A549 (cell line): Measurements from ENCODE around the gene MMP11. TPM values are rescaled to one million over a fixed set of nuclear protein-coding genes. Genes with fewer than 3 reads are reported as not detected.

Source experiments
- ATAC-seq, 2 experiments: fragments of 200-7000 bp in 1 of 2; fragments of >200 bp in 1 of 2; cut with Nextera tagmentation in 1 of 2; cut with Tn5 transposase in 1 of 2; 3 replicates each; pipeline versions ENCODE4 v1.8.0 to v1.9.1; 2018 to 2020; ENCODE audit warnings: mild to moderate bottlenecking in 1 of 2, moderate library complexity in 1 of 2
- CTCF ChIA-PET: fragments of 300-600 bp; sonication (Branson Sonifier 250); formaldehyde crosslinking; extraction: SDS; loops from one replicate; lab custom pipeline; 2021; ENCODE audit warnings: antibody characterized with exemption, inconsistent platforms; lab: Yijun Ruan, JAX
- POLR2A ChIA-PET: fragments of 350-600 bp; formaldehyde crosslinking; extraction: SDS; loops from one replicate; lab custom pipeline; 2021; ENCODE audit warnings: antibody characterized with exemption, inconsistent platforms; lab: Yijun Ruan, JAX
- DNase-seq, 2 experiments: peaks; one replicate each; pipeline versions ENCODE4 v3.0.0 to v3.0.0-alpha.2; 2011 to 2016; ENCODE audit warnings: low read depth in 1 of 2, low spot score in 1 of 2
- FAIRE-seq: peaks from 2 replicates; lab custom pipeline; 2011; peaks lifted over from hg19 to GRCh38; lab: Jason Lieb, UNC
- H3K27ac ChIP-seq, 2 experiments: fragments of >200 bp; sonication (Bioruptor Twin); formaldehyde crosslinking; 3 replicates each; pipeline ENCODE4 v1.5.1; 2016 to 2017
- H3K4me1 ChIP-seq: fragments of >200 bp; sonication (Bioruptor Twin); formaldehyde crosslinking; 3 replicates; pipeline ENCODE4 v1.6.1; 2016
- H3K4me2 ChIP-seq: fragments of >200 bp; sonication (Bioruptor Twin); formaldehyde crosslinking; 3 replicates; pipeline ENCODE4 v1.6.1; 2016
- H3K4me3 ChIP-seq: fragments of >200 bp; sonication (Bioruptor Twin); formaldehyde crosslinking; 3 replicates; pipeline ENCODE4 v1.5.1; 2016
- H3K9me3 ChIP-seq: fragments of >200 bp; sonication (Bioruptor Twin); formaldehyde crosslinking; 3 replicates; pipeline ENCODE4 v1.6.1; 2016
- EHMT2 ChIP-seq: fragments of 200-600 bp; sonication (generic); IDR thresholded peaks from 2 replicates; pipeline ENCODE4 v1.6.1; 2016; ENCODE audit warnings: antibody characterized with exemption, low read depth, mild to moderate bottlenecking, moderate library complexity
- EP300 ChIP-seq, 2 experiments: fragments of >200 bp; sonication (Bioruptor Twin); formaldehyde crosslinking; IDR thresholded peaks; 2 replicates in 1 of 2; 3 replicates in 1 of 2; pipeline ENCODE4 v1.6.1; 2016 to 2017
- ESRRA ChIP-seq: fragments of 150-350 bp; IDR thresholded peaks from 2 replicates; pipeline ENCODE4 v1.6.1; 2014; ENCODE audit warnings: mild to moderate bottlenecking, low read length, borderline replicate concordance
- FOSL2 ChIP-seq, 2 experiments: fragments of 450-650 bp in 1 of 2; fragments of >200 bp in 1 of 2; sonication (Bioruptor Twin) in 1 of 2; formaldehyde crosslinking; IDR thresholded peaks; 2 replicates each; pipeline versions ENCODE4 v1.5.0 to v1.6.1; 2016 to 2020; ENCODE audit warnings: mild to moderate bottlenecking in 1 of 2, moderate library complexity in 1 of 2
- HDAC2 ChIP-seq: fragments of 200-600 bp; sonication (generic); IDR thresholded peaks from 2 replicates; pipeline ENCODE4 v1.6.1; 2016
- HOXB5 ChIP-seq: fragments of 250-450 bp; sonication (Bioruptor Pico); IDR thresholded peaks from 2 replicates; pipeline ENCODE4 v1.5.0; 2020; ENCODE audit warnings: mild to moderate bottlenecking, moderate library complexity
- MAFK ChIP-seq: fragments of 450-650 bp; IDR thresholded peaks from 2 replicates; pipeline ENCODE4 v1.6.1; 2014; ENCODE audit not compliant: partially characterized antibody
- MAZ ChIP-seq: fragments of 150-350 bp; IDR thresholded peaks from 2 replicates; pipeline ENCODE4 v1.6.1; 2014; ENCODE audit warnings: antibody characterized with exemption, low read depth, low read length, borderline replicate concordance
- MYC ChIP-seq: IDR thresholded peaks from 2 replicates; pipeline ENCODE4 v1.6.1; 2012; ENCODE audit warnings: mild to moderate bottlenecking, inconsistent platforms, low read length, improper control_type of control experiment, borderline replicate concordance
- NR3C1 ChIP-seq: fragments of >200 bp; sonication (Bioruptor Twin); formaldehyde crosslinking; IDR thresholded peaks from 3 replicates; pipeline ENCODE4 v1.6.1; 2017
- PBX3 ChIP-seq: IDR thresholded peaks from 2 replicates; pipeline ENCODE4 v1.6.1; 2012
- PHF8 ChIP-seq: fragments of 200-600 bp; sonication (generic); IDR thresholded peaks from 2 replicates; pipeline ENCODE4 v1.6.1; 2016; ENCODE audit warnings: low read depth, mild to moderate bottlenecking, antibody characterized with exemption, moderate library complexity, borderline replicate concordance
- POLR2A ChIP-seq: IDR thresholded peaks from 2 replicates; pipeline ENCODE4 v1.6.1; 2012; ENCODE audit warnings: mild to moderate bottlenecking, low read length
- POLR2AphosphoS2 ChIP-seq: conservative IDR thresholded peaks from 2 replicates; pipeline ENCODE4 v1.6.1; 2012; ENCODE audit warnings: low read length, improper control_type of control experiment, inconsistent platforms
- RARB ChIP-seq: fragments of 250-450 bp; sonication (Bioruptor Pico); IDR thresholded peaks from 2 replicates; pipeline ENCODE4 v1.8.0; 2021; ENCODE audit warnings: mild to moderate bottlenecking, moderate library complexity
- RFX5 ChIP-seq: fragments of 450-650 bp; IDR thresholded peaks from 2 replicates; pipeline ENCODE4 v1.7.1; 2014; ENCODE audit warnings: antibody characterized with exemption, mild to moderate bottlenecking, moderate library complexity
- SREBF2 ChIP-seq: fragments of 450-650 bp; IDR thresholded peaks from 2 replicates; pipeline ENCODE4 v1.6.1; 2014; ENCODE audit warnings: mild to moderate bottlenecking, moderate library complexity
- TP53 ChIP-seq: fragments of 250-450 bp; sonication (Bioruptor Pico); IDR thresholded peaks from 2 replicates; pipeline ENCODE4 v1.5.0; 2021; ENCODE audit warnings: mild to moderate bottlenecking, moderate library complexity
- ZC3H11A ChIP-seq: fragments of 450-650 bp; IDR thresholded peaks from 2 replicates; pipeline ENCODE4 v1.6.1; 2014; ENCODE audit warnings: antibody characterized with exemption, mild to moderate bottlenecking
- WGBS: methylation state at CpG from one replicate; pipeline ENCODE4 v1.1.6; 2017; ENCODE audit errors: missing lambda C conversion rate; 5-methylcytosine and 5-hydroxymethylcytosine counted together
- polyA plus RNA-seq, 4 experiments: library from polyadenylated mRNA; depleted of rRNA in 3 of 4; stranded (reverse); fragments of >200 nt; fragmentation: RNase III in 1 of 4; extraction: RNeasy Plus Mini Kit Qiagen cat#74134 plus additional on column Dnase treatment in 1 of 4; gene quantifications; 2 replicates in 3 of 4; 3 replicates in 1 of 4; pipeline ENCODE4 v1.2.3, GENCODE V29; 2011 to 2017
- TF ChIP-seq, protein P1 (sequence below): IDR thresholded peaks from 2 replicates; pipeline ENCODE4 v1.6.1; 2012
- TF ChIP-seq, protein P2 (sequence below): fragments of 450-650 bp; IDR thresholded peaks from 2 replicates; pipeline ENCODE4 v1.6.1; 2014; ENCODE audit warnings: antibody characterized with exemption
- TF ChIP-seq, protein P3 (sequence below): IDR thresholded peaks from 2 replicates; pipeline ENCODE4 v1.6.1; 2012; ENCODE audit warnings: low read depth, borderline replicate concordance

MMP11 gene
- polyA plus RNA-seq, 2 of the 4 experiments (the other 2 are of a cell fraction) = 0.23 to 0.36 TPM

DNA sequence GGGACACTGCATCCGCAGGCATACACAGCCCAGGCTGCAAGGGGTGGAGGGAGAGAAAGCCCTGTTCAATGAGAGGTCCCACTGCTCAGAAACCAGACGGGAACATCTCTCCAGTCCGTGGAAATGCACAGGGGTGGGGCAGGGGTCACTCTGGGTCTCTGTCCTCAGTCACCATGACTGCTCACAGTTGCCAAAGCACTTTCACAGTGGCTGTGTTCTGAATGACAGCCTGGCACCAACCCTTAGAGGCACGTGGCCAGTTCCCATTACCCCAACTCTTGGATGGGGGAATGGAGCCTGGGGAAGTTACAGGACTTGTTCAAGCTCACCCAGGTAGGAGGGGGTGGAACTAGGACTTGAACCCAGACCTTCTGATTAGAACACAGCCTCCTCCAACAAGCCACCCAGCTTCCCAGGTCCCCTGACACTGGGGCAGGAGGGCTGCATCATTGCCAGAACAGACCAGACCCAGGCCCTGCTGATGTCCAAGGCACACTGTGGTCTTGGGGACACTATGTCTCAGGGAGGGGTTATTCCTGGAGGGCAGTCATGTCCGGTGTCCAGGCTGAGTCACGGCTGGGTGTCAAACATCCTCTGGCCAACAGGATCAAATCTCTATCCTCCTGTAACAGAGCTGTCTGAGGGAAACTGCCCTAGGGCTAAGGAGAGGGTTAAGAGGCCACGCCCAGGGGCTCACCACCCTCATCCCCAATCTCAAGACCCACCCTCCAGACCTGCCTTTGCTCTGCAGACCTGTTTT, 30.0 kb upstream of the MMP11 start (continued):
- TF ChIP-seq ESRRA (no peak), MAFK (no peak)
- TF ChIP-seq, protein P1, sequence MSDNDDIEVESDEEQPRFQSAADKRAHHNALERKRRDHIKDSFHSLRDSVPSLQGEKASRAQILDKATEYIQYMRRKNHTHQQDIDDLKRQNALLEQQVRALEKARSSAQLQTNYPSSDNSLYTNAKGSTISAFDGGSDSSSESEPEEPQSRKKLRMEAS = no peak

GRCh38 chr22:23743303-23743705, 29.3 kb upstream of the MMP11 start:
- TF ChIP-seq EP300 (IDR thresholded peaks at IDR 0.05) (no peak), HDAC2 (no peak)
- no peak overlapping the region for H3K4me2 ChIP-seq
- H3K4me3 ChIP-seq = no peak overlapping the region
- H3K9me3 ChIP-seq = no peaks in the 10 kb centered on the region
- FAIRE-seq = no peak
- CTCF ChIA-PET = no interaction called here
- POLR2A ChIA-PET = no interaction called here
- no peak overlapping the region for H3K27ac ChIP-seq
- no peak for DNase-seq
- ATAC-seq = no peak
- WGBS = 96% methylated on average over 2 of the region's 2 CpGs
- no peaks in the 10 kb centered on the region for H3K4me1 ChIP-seq

DNA sequence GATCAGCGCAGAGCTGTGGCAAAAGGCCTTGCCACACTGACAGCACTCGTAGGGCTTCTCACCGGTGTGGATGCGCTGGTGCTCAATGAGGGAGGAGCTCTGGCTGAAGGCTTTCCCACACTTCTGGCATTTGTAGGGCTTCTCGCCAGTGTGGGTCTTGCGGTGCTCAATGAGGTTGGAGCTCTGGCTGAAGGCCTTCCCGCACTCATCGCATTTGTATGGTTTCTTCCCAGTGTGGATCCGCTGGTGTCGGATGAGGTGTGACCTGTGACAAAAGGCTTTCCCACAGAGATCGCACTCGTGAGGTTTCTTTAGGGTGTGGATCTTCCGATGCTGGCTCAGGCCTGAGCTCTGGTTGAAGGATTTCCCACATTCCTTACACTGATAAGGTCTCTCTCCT, 28.6 kb upstream of the MMP11 start:
- Histone ChIP-seq H3K4me2 (no peak overlapping the region), H3K4me1 (no peaks in the 10 kb centered on the region), H3K9me3 (no peaks in the 10 kb centered on the region), H3K27ac (no peak overlapping the region), H3K4me3 (no peak overlapping the region)
- TF ChIP-seq MYC (no peak), RARB (CRISPR knock-in tag) (no peak), NR3C1 (no peak), EP300 (IDR thresholded peaks at IDR 0.05) (no peak), HOXB5 (no peak), MAFK (no peak), FOSL2 (IDR thresholded peaks at IDR 0.05) (no peak), FOSL2 (CRISPR knock-in tag; IDR thresholded peaks at IDR 0.05) (no peak), ZC3H11A (no peak), MAZ (no peak), SREBF2 (no peak), RFX5 (no peak), EHMT2 (no peak), POLR2AphosphoS2 (no peak), PBX3 (no peak), POLR2A (no peak), PHF8 (no peak), TP53 (CRISPR knock-in tag) (no peak)
- TF ChIP-seq, protein P2, sequence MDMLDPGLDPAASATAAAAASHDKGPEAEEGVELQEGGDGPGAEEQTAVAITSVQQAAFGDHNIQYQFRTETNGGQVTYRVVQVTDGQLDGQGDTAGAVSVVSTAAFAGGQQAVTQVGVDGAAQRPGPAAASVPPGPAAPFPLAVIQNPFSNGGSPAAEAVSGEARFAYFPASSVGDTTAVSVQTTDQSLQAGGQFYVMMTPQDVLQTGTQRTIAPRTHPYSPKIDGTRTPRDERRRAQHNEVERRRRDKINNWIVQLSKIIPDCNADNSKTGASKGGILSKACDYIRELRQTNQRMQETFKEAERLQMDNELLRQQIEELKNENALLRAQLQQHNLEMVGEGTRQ = no peak
- TF ChIP-seq, protein P3, sequence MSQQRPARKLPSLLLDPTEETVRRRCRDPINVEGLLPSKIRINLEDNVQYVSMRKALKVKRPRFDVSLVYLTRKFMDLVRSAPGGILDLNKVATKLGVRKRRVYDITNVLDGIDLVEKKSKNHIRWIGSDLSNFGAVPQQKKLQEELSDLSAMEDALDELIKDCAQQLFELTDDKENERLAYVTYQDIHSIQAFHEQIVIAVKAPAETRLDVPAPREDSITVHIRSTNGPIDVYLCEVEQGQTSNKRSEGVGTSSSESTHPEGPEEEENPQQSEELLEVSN = no peak
- 99% methylated on average over 13 of the region's 13 CpGs for WGBS
- ChIA-PET CTCF (interaction anchor here (1.7 kb wide), 1 partner anchor 106 kb away, joined by 3 read pairs; no protein-coding TSS in a partner anchor), POLR2A (interaction anchor here (0.5 kb wide), 1 partner anchor 55 kb away, joined by 6 read pairs; no protein-coding TSS in a partner anchor)
- FAIRE-seq (no peak), ATAC-seq (no peak), DNase-seq (no peak)
